Daoy (cell line): ENCODE measurements around the gene FCSK. TPM values are rescaled to one million over a fixed set of nuclear protein-coding genes. Genes with fewer than 3 reads are reported as not detected.
A peak's percentile ranks its signal among the peaks of the same experiment; 100 is the strongest.
"Not testable (repeated sequence)": the region's sequence is repeated elsewhere in the genome, so short reads cannot be mapped to it uniquely, and the experiment has no call there.

Experiments
- DNase-seq: peaks from one replicate; pipeline ENCODE4 v3.0.0-alpha.2; 2015; ENCODE audit warnings: low read depth
- total RNA-seq: library from RNA; depleted of rRNA; stranded (reverse); fragments of >200 nt; shearing (Covaris generic); gene quantifications from 2 replicates; pipeline ENCODE4 v1.2.3, GENCODE V29; 2014

Gene FCSK
- total RNA-seq, 1 experiment from 2014 or later = 6.7 TPM

DNA sequence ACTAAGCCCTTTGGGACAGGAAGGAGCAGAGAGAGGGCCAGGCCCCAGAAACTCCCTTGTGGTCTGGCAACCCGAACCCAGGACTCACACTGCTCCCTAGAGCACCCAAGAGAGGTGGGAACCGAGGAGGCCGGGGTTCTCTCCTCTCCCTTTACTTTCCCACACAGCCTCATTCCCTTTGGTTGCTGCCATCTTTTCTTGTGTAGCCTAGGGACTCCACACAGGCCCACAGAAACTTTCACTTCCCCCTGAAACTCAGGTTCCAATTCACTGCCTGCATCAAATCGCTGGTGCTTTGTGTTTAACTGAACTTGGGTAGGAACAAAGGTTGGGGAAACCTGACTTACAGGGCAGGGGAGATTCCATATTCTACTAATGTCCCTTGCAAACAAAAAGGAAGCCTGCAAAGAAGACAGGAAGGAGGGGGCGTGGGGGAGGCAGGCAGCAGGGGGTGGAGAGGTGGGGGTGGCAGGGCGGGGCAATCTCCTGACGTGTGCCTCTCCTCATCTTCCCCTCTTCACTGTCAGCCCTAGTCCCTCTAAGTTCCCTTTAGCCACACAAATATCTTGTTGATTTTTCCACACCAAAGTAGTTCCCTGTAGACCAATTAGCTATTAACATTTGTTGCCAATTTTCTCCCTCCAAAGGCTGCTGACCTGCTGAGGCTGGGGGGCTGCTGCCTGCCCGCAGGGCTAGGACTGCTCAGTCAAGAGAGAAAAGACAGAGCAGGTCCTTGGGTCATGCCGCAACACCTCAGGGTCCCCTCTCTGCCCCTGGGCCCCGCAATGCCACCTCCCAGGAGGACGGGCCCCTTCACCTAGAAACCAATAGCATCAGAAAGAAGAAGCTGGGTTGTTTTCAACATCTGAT is 23.5 kb upstream of the FCSK start:
- peak; percentile 45 for DNase-seq

GRCh38 chr16:70432356-70432722 is 22.1 kb upstream of the FCSK start:
- no peak for DNase-seq

DNA sequence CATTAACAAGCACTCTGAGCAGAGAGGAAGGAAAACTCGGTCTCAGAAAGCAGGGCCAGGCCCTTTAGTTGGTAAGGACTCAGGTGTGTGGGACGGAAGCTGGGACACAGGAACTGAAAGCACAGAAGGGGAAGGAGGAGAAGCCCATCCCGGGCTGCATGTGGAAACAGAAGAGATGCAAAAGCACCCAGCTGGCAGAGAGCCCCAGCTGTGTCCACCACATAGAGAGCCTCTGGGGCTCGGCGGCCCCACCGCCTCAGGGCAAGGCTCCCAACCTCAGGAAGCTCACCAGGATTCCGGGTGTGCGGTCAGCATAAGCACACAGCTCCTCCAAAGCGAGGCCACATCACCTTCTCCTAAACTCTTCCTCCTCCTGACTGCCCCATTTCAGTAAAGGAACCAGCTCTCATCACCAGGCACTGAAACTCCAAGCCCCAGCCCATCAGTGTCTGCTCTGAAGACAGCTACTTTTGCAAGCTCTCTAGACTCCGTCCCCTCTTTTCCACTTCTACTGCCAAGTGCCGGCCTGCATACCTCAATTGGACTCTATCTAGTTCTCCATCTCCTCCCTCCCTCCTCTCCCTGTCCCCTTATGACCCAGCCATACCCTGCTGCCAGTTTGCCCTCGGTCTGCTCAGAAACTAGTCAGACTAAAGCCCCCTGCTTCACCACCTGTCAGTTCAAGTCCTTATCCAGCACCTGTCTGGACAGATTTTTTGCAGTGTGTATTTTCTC is 21.5 kb upstream of the FCSK start:
- DNase-seq = peak; percentile 46

DNA sequence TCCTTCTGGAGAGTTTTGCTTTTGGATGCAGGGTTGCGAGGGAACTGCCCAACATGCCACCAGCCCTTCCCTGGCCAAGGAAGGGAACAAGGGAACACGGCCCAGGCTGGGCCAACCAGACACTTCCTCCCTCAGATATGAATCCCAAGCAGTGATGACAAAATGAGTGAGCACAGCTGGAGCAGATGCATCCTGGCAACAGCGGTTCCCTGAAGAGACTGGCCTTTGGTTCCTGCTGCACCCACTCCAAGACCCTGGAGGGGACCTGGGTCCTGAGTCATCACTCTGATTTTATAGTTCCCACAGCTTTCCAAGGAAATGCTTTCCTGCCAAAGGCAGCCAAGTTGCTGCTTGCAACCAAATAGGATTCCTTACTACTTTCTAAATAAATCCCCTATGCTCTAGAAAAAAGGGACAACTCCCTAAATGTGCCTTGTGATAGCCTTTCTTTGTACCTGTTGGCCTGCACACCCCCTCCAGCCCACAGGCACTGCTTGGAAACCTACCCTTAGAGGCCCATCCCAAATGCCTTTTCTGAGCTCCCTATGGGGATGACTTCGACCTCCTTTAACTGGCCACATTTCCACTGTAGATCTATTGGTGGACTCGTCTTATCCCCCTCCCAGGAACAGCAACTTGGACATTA is 20.8 kb upstream of the FCSK start:
- DNase-seq = peak; percentile 81

DNA sequence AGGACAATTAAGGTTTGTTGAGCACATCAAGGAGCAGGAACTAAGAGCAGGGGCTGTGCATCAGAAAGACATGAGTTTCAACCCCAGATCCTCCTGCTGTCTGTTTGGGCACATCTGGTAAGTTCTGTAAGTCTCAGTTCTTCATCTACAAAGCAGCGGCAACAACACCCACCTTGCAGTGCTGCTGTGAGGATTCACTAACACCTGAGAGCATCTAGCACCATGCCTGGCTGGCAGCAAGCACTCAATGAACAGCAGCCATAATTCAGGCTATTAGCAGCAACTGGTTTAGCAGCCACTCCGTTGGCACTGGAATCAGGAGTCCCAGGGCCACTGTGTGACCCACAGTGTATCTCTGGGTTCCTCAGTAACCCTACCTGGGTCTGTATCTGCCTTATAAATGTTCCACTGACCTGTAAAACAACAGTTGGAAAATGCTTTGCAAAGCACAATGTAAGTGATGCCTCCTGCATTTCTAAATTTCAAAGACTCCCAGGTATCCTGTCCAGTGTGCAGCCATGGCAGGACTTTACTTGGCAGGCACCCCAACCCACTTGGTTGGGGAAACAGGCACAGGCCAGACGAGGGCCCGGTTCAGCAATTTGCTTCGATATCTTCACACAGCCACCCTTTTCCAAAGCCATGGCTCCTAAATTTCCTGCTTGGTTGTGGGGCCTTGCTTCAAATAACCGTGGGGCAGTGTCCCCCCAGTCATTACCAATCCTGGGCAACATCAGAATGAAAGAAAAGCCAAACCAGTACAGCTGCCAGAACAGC is 19.7 kb upstream of the FCSK start:
- DNase-seq = no peak

DNA sequence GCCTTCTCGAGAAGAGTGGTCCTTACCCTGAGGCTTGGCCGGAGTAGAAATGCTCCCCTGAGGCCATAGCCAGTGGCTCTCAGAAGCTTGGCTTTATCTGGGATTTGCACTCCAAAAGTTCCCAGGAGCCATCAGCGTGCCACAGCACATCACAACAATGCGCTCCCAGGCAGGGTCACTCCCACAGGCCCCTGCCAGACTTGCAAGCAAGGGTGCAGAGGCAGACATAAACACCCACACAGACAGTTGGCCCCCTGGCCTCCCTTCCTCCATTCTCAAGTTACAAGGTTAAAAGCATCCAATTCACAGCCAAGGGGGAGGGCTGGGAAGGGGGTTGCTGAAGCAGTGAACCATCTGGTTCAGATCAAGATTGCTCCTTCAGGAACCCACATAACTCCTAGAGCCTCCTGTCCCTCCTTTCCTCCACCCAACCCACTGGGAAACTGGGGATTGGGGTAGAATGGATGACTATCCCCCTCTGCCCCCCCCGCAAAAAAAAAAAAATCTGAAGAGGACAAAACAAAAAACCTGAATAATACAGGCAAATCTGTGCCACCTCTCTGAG is 17.3 kb upstream of the FCSK start:
- DNase-seq = peak; percentile 89

- DNase-seq = peak; percentile 65
These were observed 16.5 kb upstream of the FCSK start for GRCh38 chr16:70437582-70438557.

- DNase-seq = no peak
These were observed 15.8 kb upstream of the FCSK start for GRCh38 chr16:70438585-70438968.

GRCh38 chr16:70438969-70439862 is 15.2 kb upstream of the FCSK start, which contains the start of gene ST3GAL2:
Gene ST3GAL2, minus strand, starts transcription at chr16:70439100. Its CDS starts 40,570 bp downstream, at chr16:70398530.
- DNase-seq = peak; percentile 95

DNA sequence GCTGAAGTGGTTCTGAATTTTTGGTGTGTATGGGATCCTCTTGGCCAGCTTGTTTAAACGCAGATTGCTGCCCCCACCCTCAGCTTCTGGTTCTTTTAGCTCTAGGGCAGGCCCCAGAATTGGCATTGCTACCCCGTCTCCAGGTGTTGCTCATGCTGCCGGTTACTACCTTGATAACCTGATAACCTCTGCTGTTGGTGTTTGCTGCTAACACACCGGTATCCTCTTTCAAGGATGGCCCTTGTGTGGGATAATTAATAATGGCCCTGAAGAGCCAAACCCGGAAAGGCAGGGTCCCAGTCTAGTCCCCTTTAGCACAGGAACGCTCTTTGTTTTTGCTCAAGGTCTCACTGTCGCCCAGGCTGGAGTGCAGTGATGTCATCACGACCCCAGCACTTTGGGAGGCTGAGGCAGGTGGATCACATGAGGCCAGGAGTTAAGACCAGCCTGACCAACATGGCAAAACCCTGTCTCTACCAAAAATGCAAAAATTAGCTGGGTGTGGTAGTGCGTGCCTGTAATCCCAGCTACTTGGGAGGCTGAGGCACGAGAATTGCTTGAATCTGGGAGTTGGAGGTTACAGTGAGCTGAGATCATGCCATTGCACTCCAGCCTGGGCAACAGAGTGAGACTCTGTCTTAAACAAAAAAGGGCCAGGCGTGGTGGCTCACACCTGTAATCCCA is 14.2 kb upstream of the FCSK start:
- DNase-seq = no peak

DNA sequence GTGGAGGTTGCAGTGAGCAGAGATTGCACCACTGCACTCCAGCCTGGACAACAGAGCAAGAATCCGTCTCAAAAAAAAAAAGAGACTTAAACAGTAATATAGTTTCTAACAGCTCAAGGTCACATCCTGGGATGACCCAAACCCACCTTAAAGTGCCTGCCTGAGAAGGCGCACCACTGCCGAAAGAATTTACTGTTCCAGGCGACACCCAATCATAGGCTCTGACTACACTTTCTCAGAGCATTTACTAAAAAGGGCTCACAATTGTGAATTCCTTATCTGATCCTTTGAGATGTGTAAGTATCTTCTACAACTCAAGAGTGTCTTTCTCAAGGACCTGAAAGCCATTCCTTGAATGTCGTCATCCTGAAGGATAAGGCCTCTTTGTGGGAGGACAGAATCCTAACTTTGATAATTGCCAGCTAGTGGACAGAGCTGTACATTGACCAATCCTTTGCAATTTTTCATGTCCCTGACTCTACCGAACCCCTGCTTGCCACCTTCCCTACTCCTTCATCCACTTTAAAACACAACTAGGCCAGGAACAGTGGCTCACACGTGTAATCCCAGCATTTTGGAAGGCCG is 12.9 kb upstream of the FCSK start:
- DNase-seq = no peak

GRCh38 chr16:70442344-70442743 is 12.1 kb upstream of the FCSK start:
- no peak for DNase-seq

DNA sequence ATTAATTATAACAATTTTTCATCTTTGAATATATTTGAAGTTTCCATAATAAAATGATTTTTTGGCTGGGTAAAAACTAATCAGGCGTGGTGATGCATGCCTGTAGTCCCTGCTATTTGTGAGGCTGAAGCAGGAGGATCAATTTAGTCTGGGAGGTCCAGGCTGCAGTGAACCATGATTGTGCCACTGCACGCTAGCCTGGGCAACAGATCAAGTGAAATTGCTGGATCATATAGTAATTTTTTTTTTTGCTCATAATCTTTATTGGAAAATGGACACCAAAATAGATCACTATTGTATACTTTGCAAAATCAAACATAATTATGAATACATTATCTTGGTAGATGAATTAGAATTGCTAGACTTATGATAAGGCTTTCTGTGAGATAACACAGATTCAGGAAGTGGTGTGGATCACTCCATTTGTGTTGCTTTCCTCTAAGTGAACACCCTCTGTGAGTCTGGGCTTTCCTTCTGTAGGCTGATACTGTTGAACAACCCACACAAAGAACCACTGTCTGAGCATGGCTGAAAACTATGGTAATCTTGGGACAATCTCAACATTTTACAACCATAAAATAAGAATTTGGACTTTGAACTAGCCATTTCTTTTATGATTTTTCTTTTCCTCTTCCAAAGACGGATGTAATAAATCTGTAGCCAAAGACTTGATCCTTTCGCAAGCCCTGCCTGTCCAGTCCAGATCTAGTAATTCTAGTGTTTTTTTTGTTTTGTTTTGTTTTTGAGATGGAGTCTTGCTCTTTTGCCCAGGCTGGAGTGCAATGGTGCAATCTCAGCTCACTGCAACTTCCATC is 9.9 kb upstream of the FCSK start:
- DNase-seq = no peak

DNA sequence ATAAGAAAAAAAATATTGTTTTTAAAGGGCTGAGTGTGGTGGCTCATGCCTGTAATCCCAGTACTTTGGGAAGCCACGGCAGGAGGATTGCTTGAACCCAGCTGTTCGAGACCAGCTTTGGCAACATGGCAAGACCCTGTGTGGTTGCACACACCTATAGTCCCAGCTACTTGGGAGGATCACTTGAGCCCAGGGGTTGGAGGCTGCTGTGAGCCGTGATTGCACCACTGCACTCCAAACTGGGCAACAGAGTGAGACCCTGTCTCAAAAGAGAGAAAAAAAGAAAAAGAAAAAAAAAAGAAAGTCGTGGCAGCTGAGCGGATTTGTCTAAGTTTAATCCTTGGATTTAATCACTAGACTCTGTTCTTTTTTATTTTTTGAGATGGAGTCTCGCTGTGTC is 6.3 kb upstream of the FCSK start:
- DNase-seq = no peak

- DNase-seq = not testable (repeated sequence)
These were observed 4.0 kb upstream of the FCSK start for GRCh38 chr16:70450142-70451003.

DNA sequence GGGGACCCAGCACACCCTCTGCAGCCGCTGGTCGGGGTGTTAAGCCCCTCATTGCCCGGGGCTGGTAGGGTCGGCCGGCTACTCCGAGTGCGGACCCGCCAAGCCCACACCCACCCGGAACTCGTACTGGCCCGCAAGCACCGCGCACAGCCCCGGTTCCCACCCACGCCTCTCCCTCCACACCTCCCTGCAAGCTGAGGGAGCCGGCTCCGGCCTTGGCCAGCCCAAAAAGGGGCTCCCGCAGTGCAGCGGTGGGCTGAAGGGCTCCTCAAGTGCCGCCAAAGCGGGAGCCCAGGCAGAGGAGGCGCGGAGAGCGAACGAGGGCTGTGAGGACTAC is 3.4 kb upstream of the FCSK start:
- not testable (repeated sequence) for DNase-seq
